ENCODE results near the gene GAB2. TPM values are rescaled to one million over a fixed set of nuclear protein-coding genes. Genes with fewer than 3 reads are reported as not detected.
"Not testable (repeated sequence)": the region's sequence is repeated elsewhere in the genome, so short reads cannot be mapped to it uniquely, and the experiment has no call there.

Gene GAB2
- total and polyA plus RNA-seq, 2 experiments from 2014 or later: 4.9 to 10.2 TPM

- Histone ChIP-seq H3K36me3 (replicated peaks; ENCODE audit: insufficient read depth, low read depth) (no peaks in the 10 kb centered on the region), H3K4me2 (no peak overlapping the region), H3K4me1 (ENCODE audit: insufficient read depth) (no peaks in the 10 kb centered on the region), H3K4me3 (no peak overlapping the region), H3K9me3 (ENCODE audit: low read depth) (no peaks in the 10 kb centered on the region), H4K20me1 (ENCODE audit: insufficient read depth, poor library complexity, severe bottlenecking) (no peaks in the 10 kb centered on the region), H3K27ac (no peak overlapping the region), H3K27me3 (no peaks in the 10 kb centered on the region), H3K79me2 (peaks cover 12% of the 10 kb centered on the region), H3K9me2 (replicated peaks; ENCODE audit: insufficient read depth) (no peaks in the 10 kb centered on the region), H2AFZ (no peak overlapping the region)
- 80% methylated on average over 7 of the region's 7 CpGs for WGBS (ENCODE audit: low lambda C conversion rate, missing lambda C conversion rate)
- DNase-seq (ENCODE audit: low spot score): peak; percentile 80
- TF ChIP-seq CTCF (IDR thresholded peaks at IDR 0.05; ENCODE audit: poor library complexity): no peak
- no peak for TF ChIP-seq EZH2phosphoT487 (IDR thresholded peaks at IDR 0.05; ENCODE audit: low read depth, severe bottlenecking, unreplicated experiment)
- TF ChIP-seq EZH2 (IDR thresholded peaks at IDR 0.05; ENCODE audit: borderline replicate concordance): no peak
These were observed 238.1 kb downstream of the GAB2 start for GRCh38 chr11:78179459-78180071.

GRCh38 chr11:78177216-78177615 is 240.4 kb downstream of the GAB2 start:
- no peak overlapping the region for H3K27ac ChIP-seq
- DNase-seq (ENCODE audit: low spot score): no peak
- 88% methylated on average over 7 of the region's 7 CpGs for WGBS (ENCODE audit: low lambda C conversion rate, missing lambda C conversion rate)
- no peak overlapping the region for H3K4me2 ChIP-seq
- no peaks in the 10 kb centered on the region for H3K79me2 ChIP-seq
- no peak overlapping the region for H2AFZ ChIP-seq
- H3K9me3 ChIP-seq (ENCODE audit: low read depth): no peaks in the 10 kb centered on the region
- H3K36me3 ChIP-seq (replicated peaks; ENCODE audit: insufficient read depth, low read depth): no peaks in the 10 kb centered on the region
- no peaks in the 10 kb centered on the region for H3K4me1 ChIP-seq (ENCODE audit: insufficient read depth)
- no peaks in the 10 kb centered on the region for H3K27me3 ChIP-seq
- no peaks in the 10 kb centered on the region for H4K20me1 ChIP-seq (ENCODE audit: insufficient read depth, poor library complexity, severe bottlenecking)
- no peak for TF ChIP-seq CTCF (IDR thresholded peaks at IDR 0.05; ENCODE audit: poor library complexity)
- TF ChIP-seq EZH2 (IDR thresholded peaks at IDR 0.05; ENCODE audit: borderline replicate concordance): no peak
- no peak for TF ChIP-seq EZH2phosphoT487 (IDR thresholded peaks at IDR 0.05; ENCODE audit: low read depth, severe bottlenecking, unreplicated experiment)
- H3K9me2 ChIP-seq (replicated peaks; ENCODE audit: insufficient read depth): no peaks in the 10 kb centered on the region
- no peak overlapping the region for H3K4me3 ChIP-seq

GRCh38 chr11:78176605-78177141 is 240.9 kb downstream of the GAB2 start:
- Histone ChIP-seq H3K4me1 (ENCODE audit: insufficient read depth) (no peaks in the 10 kb centered on the region), H3K9me2 (replicated peaks; ENCODE audit: insufficient read depth) (no peaks in the 10 kb centered on the region), H3K79me2 (no peaks in the 10 kb centered on the region), H4K20me1 (ENCODE audit: insufficient read depth, poor library complexity, severe bottlenecking) (no peaks in the 10 kb centered on the region), H3K27ac (no peak overlapping the region), H3K4me3 (no peak overlapping the region), H3K9me3 (ENCODE audit: low read depth) (no peaks in the 10 kb centered on the region), H2AFZ (no peak overlapping the region), H3K36me3 (replicated peaks; ENCODE audit: insufficient read depth, low read depth) (no peaks in the 10 kb centered on the region), H3K4me2 (no peak overlapping the region), H3K27me3 (no peaks in the 10 kb centered on the region)
- WGBS (ENCODE audit: low lambda C conversion rate, missing lambda C conversion rate): over 99% methylated on average over 10 of the region's 10 CpGs
- no peak for TF ChIP-seq EZH2phosphoT487 (IDR thresholded peaks at IDR 0.05; ENCODE audit: low read depth, severe bottlenecking, unreplicated experiment)
- TF ChIP-seq CTCF (IDR thresholded peaks at IDR 0.05; ENCODE audit: poor library complexity): no peak
- TF ChIP-seq EZH2 (IDR thresholded peaks at IDR 0.05; ENCODE audit: borderline replicate concordance): no peak
- no peak for DNase-seq (ENCODE audit: low spot score)

- H3K4me2 ChIP-seq, H3K27ac ChIP-seq: not testable (repeated sequence)
- 100% methylated on average over 3 of the region's 3 CpGs for WGBS (ENCODE audit: low lambda C conversion rate, missing lambda C conversion rate)
These were observed 241.8 kb downstream of the GAB2 start for GRCh38 chr11:78175862-78176261.

More at GRCh38 chr11:78175862-78176261, 241.8 kb downstream of the GAB2 start:
- H3K4me1 ChIP-seq (ENCODE audit: insufficient read depth); H4K20me1 ChIP-seq (ENCODE audit: insufficient read depth, poor library complexity, severe bottlenecking); H3K27me3 ChIP-seq; H3K4me3 ChIP-seq; H2AFZ ChIP-seq; DNase-seq (ENCODE audit: low spot score); H3K79me2 ChIP-seq; H3K9me2 ChIP-seq (replicated peaks; ENCODE audit: insufficient read depth); H3K36me3 ChIP-seq (replicated peaks; ENCODE audit: insufficient read depth, low read depth); H3K9me3 ChIP-seq (ENCODE audit: low read depth): not testable (repeated sequence)

All from hepatocyte (in vitro differentiated cells).